ENCODE measurements around the gene CIT. TPM values are rescaled to one million over a fixed set of nuclear protein-coding genes. Genes with fewer than 3 reads are reported as not detected.
A peak's percentile ranks its signal among the peaks of the same experiment; 100 is the strongest.

Gene CIT
- total RNA-seq, 1 donor from 2014 or later, result 18.0 TPM

DNA sequence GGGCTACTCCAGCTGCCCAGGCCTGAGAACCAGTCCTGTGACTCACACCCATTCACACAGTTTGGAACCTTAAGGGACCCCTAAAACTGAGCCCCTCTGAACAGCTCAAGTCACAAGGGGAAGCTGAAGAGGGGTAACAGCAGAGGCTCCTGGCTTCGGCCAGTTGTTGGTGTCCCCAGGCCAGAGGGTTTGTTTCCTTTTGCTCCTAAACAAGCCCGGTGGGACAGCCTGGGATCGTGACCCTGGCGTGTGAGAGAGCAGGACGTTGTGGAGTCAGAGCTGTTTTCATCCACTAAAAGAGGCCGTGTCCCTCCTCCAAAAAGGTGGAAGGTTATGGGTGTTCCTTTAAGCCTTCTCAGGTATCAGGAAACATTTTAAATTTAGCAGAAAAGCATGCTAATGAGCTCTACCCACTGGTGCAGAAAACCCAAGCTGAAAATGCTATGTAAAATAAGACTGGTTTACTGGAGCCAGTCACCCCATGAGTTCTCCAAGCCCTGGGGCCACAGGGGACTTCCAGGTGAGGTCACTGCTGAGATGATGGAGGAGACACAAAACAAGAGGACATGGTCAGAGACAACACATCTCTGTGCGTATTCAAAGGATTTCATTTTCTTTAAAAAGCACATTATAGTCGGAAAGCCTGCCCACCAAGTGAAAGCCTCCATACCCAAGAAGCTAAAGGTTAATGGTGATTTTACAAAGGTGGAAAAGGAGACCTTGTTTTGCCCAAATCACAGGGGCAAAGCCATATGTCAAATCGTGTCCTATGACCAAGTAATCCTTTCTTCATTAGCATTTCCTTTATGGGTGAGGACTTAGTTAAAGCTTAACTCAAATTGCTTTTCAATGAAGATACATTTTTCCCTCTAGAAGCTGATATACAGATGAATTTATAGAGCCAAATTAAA lies 195.1 kb downstream of the CIT start:
- H3K27ac ChIP-seq, result peak overlapping the region; percentile 26
- no peak overlapping the region for H3K4me3 ChIP-seq
- no peak for TF ChIP-seq CTCF (IDR thresholded peaks at IDR 0.05)
- intact Hi-C loops (cut with DNase I), result no loop called here
- no peaks in the 10 kb centered on the region for H3K27me3 ChIP-seq (ENCODE audit: low read depth)
- H3K9me3 ChIP-seq, result no peaks in the 10 kb centered on the region
- peaks cover 12% of the 10 kb centered on the region for H3K4me1 ChIP-seq
- DNase-seq, result no peak
- peaks cover 54% of the 10 kb centered on the region for H3K36me3 ChIP-seq
- no peak for ATAC-seq

DNA sequence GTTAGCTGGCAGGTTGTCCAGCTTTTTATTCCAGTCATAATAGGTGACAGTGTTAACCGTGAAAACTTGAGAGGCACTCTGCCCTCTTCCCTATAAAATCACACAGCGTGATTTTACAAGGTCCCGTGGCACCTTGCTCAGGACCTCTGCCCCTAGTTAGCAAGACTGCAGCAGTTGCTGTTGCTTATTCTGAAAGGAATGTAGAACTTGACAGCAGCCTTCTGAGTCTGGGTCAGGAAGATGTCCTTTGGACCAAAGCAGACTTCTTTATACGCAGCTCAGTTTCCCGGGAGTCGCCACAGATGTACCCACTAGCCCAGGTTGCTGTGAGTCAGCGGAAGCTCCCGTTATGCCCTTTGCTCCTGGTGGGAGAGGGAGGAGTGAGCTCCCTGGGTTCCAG lies 196.0 kb downstream of the CIT start:
- intact Hi-C loops (cut with DNase I), result no loop called here
- peaks cover 63% of the 10 kb centered on the region for H3K36me3 ChIP-seq

GRCh38 chr12:119679490-119679889 lies 197.6 kb downstream of the CIT start:
- H3K36me3 ChIP-seq, result peaks cover 79% of the 10 kb centered on the region
- H3K4me3 ChIP-seq, result no peak overlapping the region
- no peaks in the 10 kb centered on the region for H3K9me3 ChIP-seq
- H3K27me3 ChIP-seq (ENCODE audit: low read depth), result no peaks in the 10 kb centered on the region
- intact Hi-C loops (cut with DNase I), result no loop called here
- DNase-seq, result no peak
- H3K27ac ChIP-seq, result no peak overlapping the region
- no peak for TF ChIP-seq CTCF (IDR thresholded peaks at IDR 0.05)
- H3K4me1 ChIP-seq, result peaks cover 17% of the 10 kb centered on the region
- ATAC-seq, result no peak

More for the DNA sequence above, 196.0 kb downstream of the CIT start:
- Histone ChIP-seq H3K4me1 (peaks cover 12% of the 10 kb centered on the region), H3K27ac (no peak overlapping the region), H3K9me3 (no peaks in the 10 kb centered on the region), H3K27me3 (ENCODE audit: low read depth) (no peaks in the 10 kb centered on the region), H3K4me3 (no peak overlapping the region)
- DNase-seq, result no peak
- no peak for TF ChIP-seq CTCF (IDR thresholded peaks at IDR 0.05)
- no peak for ATAC-seq

GRCh38 chr12:119679081-119679480 lies 198.0 kb downstream of the CIT start:
- DNase-seq, result no peak
- TF ChIP-seq CTCF (IDR thresholded peaks at IDR 0.05), result no peak
- peak; percentile 15 to 60 for ATAC-seq
- Histone ChIP-seq H3K4me1 (peaks cover 21% of the 10 kb centered on the region), H3K9me3 (no peaks in the 10 kb centered on the region), H3K27me3 (ENCODE audit: low read depth) (no peaks in the 10 kb centered on the region), H3K4me3 (no peak overlapping the region), H3K27ac (peak overlapping the region; percentile 5), H3K36me3 (peaks cover 83% of the 10 kb centered on the region)
- intact Hi-C loops (cut with DNase I), result no loop called here

- DNase-seq (no peak), ATAC-seq (no peak)
- intact Hi-C loops (cut with DNase I), result no loop called here
- Histone ChIP-seq H3K4me3 (no peak overlapping the region), H3K27ac (no peak overlapping the region), H3K36me3 (peaks cover 89% of the 10 kb centered on the region), H3K4me1 (peaks cover 27% of the 10 kb centered on the region), H3K9me3 (no peaks in the 10 kb centered on the region), H3K27me3 (ENCODE audit: low read depth) (no peaks in the 10 kb centered on the region)
- no peak for TF ChIP-seq CTCF (IDR thresholded peaks at IDR 0.05)
Measured at GRCh38 chr12:119678459-119678858, 198.7 kb downstream of the CIT start.

All from lower lobe of right lung (tissue), 2 donors.